Neural crest cell (in vitro differentiated cells): Measurements from ENCODE around the gene JCHAIN. TPM values are rescaled to one million over a fixed set of nuclear protein-coding genes. Genes with fewer than 3 reads are reported as not detected.
"Not testable (repeated sequence)": the region's sequence is repeated elsewhere in the genome, so short reads cannot be mapped to it uniquely, and the experiment has no call there.

ENCODE experiments used
- DNase-seq: peaks from one replicate; pipeline ENCODE4 v3.0.0; 2021; ENCODE audit warnings: low read depth, mixed read lengths, low spot score
- H3K27ac Mint-ChIP-seq: one replicate; pipeline ENCODE4 v1.8.0; 2021; ENCODE audit warnings: mild to moderate bottlenecking, mixed read lengths; ENCODE audit not compliant: unreplicated experiment
- H3K27me3 Mint-ChIP-seq: 2 replicates; pipeline ENCODE4 v1.8.0; 2021; ENCODE audit warnings: low read depth, mild to moderate bottlenecking, mixed read lengths
- H3K36me3 Mint-ChIP-seq: 2 replicates; pipeline ENCODE4 v1.8.0; 2021; ENCODE audit warnings: low read depth, mild to moderate bottlenecking, mixed read lengths
- H3K4me1 Mint-ChIP-seq: 2 replicates; pipeline ENCODE4 v1.8.0; 2021; ENCODE audit warnings: mixed read lengths
- H3K4me3 Mint-ChIP-seq: one replicate; pipeline ENCODE4 v1.8.0; 2021; ENCODE audit warnings: mild to moderate bottlenecking, mixed read lengths
- H3K9me3 Mint-ChIP-seq: 2 replicates; pipeline ENCODE4 v1.8.0; 2021; ENCODE audit warnings: mixed read lengths
- CTCF ChIP-seq: fragments of 200-600 bp; sonication (generic); conservative IDR thresholded peaks from 2 replicates; pipeline ENCODE4 v1.5.0; 2021; ENCODE audit warnings: antibody characterized with exemption, mild to moderate bottlenecking
- total RNA-seq: library from RNA; stranded (reverse); gene quantifications from 2 replicates; pipeline ENCODE4 v1.2.1, GENCODE V29; 2021

JCHAIN gene
- total RNA-seq, 1 donor from 2014 or later: not detected

GRCh38 chr4:70705183-70706043 lies 39.1 kb upstream of the JCHAIN start:
- Mint-ChIP-seq H3K27ac (peak overlapping the region; percentile 70), H3K27me3 (no peaks in the 10 kb centered on the region), H3K9me3 (no peaks in the 10 kb centered on the region), H3K4me1 (peaks cover 39% of the 10 kb centered on the region), H3K36me3 (no peaks in the 10 kb centered on the region), H3K4me3 (peak overlapping the region; percentile 93)
- peak; percentile 52 for DNase-seq
- no peak for TF ChIP-seq CTCF

GRCh38 chr4:70704931-70705182 lies 38.5 kb upstream of the JCHAIN start:
- H3K36me3 Mint-ChIP-seq: no peaks in the 10 kb centered on the region
- H3K27ac Mint-ChIP-seq: no peak overlapping the region
- H3K27me3 Mint-ChIP-seq: no peaks in the 10 kb centered on the region
- H3K4me1 Mint-ChIP-seq: peaks cover 36% of the 10 kb centered on the region
- DNase-seq: no peak
- H3K9me3 Mint-ChIP-seq: no peaks in the 10 kb centered on the region
- H3K4me3 Mint-ChIP-seq: no peak overlapping the region
- no peak for TF ChIP-seq CTCF

- H3K4me3 Mint-ChIP-seq: peak overlapping the region; percentile 93
- peaks cover 31% of the 10 kb centered on the region for H3K4me1 Mint-ChIP-seq
- H3K27ac Mint-ChIP-seq: peak overlapping the region; percentile 96
- TF ChIP-seq CTCF: peak; percentile 53
- H3K27me3 Mint-ChIP-seq: no peaks in the 10 kb centered on the region
- DNase-seq: peak; percentile 69
- H3K36me3 Mint-ChIP-seq: no peaks in the 10 kb centered on the region
- no peaks in the 10 kb centered on the region for H3K9me3 Mint-ChIP-seq
These were observed 38.1 kb upstream of the JCHAIN start for GRCh38 chr4:70704215-70704930.

GRCh38 chr4:70703619-70704214 lies 37.4 kb upstream of the JCHAIN start:
- no peaks in the 10 kb centered on the region for H3K36me3 Mint-ChIP-seq
- peak overlapping the region; percentile 93 for H3K4me3 Mint-ChIP-seq
- H3K27ac Mint-ChIP-seq: peak overlapping the region; percentile 96
- H3K4me1 Mint-ChIP-seq: peaks cover 25% of the 10 kb centered on the region
- no peak for DNase-seq
- no peaks in the 10 kb centered on the region for H3K9me3 Mint-ChIP-seq
- TF ChIP-seq CTCF: no peak
- H3K27me3 Mint-ChIP-seq: no peaks in the 10 kb centered on the region

GRCh38 chr4:70702592-70702991 lies 36.3 kb upstream of the JCHAIN start:
- H3K9me3 Mint-ChIP-seq, DNase-seq, H3K27me3 Mint-ChIP-seq, H3K27ac Mint-ChIP-seq, H3K36me3 Mint-ChIP-seq: not testable (repeated sequence)
- H3K4me1 Mint-ChIP-seq: peaks cover 25% of the 10 kb centered on the region
- H3K4me3 Mint-ChIP-seq: peak overlapping the region; percentile 51

- no peak overlapping the region for H3K4me3 Mint-ChIP-seq
- no peak for TF ChIP-seq CTCF
- H3K27ac Mint-ChIP-seq: no peak overlapping the region
- H3K27me3 Mint-ChIP-seq: no peaks in the 10 kb centered on the region
- H3K36me3 Mint-ChIP-seq: no peaks in the 10 kb centered on the region
- H3K4me1 Mint-ChIP-seq: peaks cover 18% of the 10 kb centered on the region
- DNase-seq: no peak
- H3K9me3 Mint-ChIP-seq: no peaks in the 10 kb centered on the region
These were observed 35.0 kb upstream of the JCHAIN start for GRCh38 chr4:70701271-70701670.
